ENCODE data around the gene RAB22A.

RAB22A gene

GRCh38 chr20:58378704-58379103, 69.2 kb downstream of the RAB22A start (continued):
- TF ChIP-seq ZNF8 (CRISPR knock-in tag; IDR thresholded peaks at IDR 0.05) (no peak), OSR1 (CRISPR knock-in tag; IDR thresholded peaks at IDR 0.05) (no peak), POU6F1 (CRISPR knock-in tag; IDR thresholded peaks at IDR 0.05; ENCODE audit: borderline replicate concordance, low read depth) (no peak)

GRCh38 chr20:58381627-58382026, 72.1 kb downstream of the RAB22A start:
- ATAC-seq, result no peak
- TF ChIP-seq CSDC2 (CRISPR knock-in tag; IDR thresholded peaks at IDR 0.05), result no peak
- TF ChIP-seq PATZ1 (CRISPR knock-in tag; IDR thresholded peaks at IDR 0.05; ENCODE audit: borderline replicate concordance), result no peak
- TF ChIP-seq SNAI2 (CRISPR knock-in tag; IDR thresholded peaks at IDR 0.05), result no peak

- TF ChIP-seq TOX (CRISPR knock-in tag; IDR thresholded peaks at IDR 0.05; ENCODE audit: borderline replicate concordance) (no peak), CREB5 (CRISPR knock-in tag; IDR thresholded peaks at IDR 0.05; ENCODE audit: low read depth) (no peak), ZFP3 (CRISPR knock-in tag; IDR thresholded peaks at IDR 0.05) (no peak), ZNF565 (CRISPR knock-in tag; conservative IDR thresholded peaks at IDR 0.05; ENCODE audit: low read depth) (no peak), SNAI2 (CRISPR knock-in tag; IDR thresholded peaks at IDR 0.05) (no peak), CSDC2 (CRISPR knock-in tag; IDR thresholded peaks at IDR 0.05) (no peak), POU6F1 (CRISPR knock-in tag; IDR thresholded peaks at IDR 0.05; ENCODE audit: borderline replicate concordance, low read depth) (no peak), OSR1 (CRISPR knock-in tag; IDR thresholded peaks at IDR 0.05) (no peak), GLIS3 (CRISPR knock-in tag; IDR thresholded peaks at IDR 0.05) (no peak), PPARA (CRISPR knock-in tag; IDR thresholded peaks at IDR 0.05; ENCODE audit: borderline replicate concordance) (no peak), ZFP30 (CRISPR knock-in tag; IDR thresholded peaks at IDR 0.05) (no peak), CSRNP3 (CRISPR knock-in tag; IDR thresholded peaks at IDR 0.05) (no peak), RARB (CRISPR knock-in tag; IDR thresholded peaks at IDR 0.05) (no peak)
- ATAC-seq, result no peak
These were observed 72.6 kb downstream of the RAB22A start for GRCh38 chr20:58382096-58382495.

GRCh38 chr20:58384821-58385220, 75.3 kb downstream of the RAB22A start:
- no peak for ATAC-seq
- TF ChIP-seq ZNF8 (CRISPR knock-in tag; IDR thresholded peaks at IDR 0.05), result no peak
- no peak for TF ChIP-seq PATZ1 (CRISPR knock-in tag; IDR thresholded peaks at IDR 0.05; ENCODE audit: borderline replicate concordance)
- TF ChIP-seq ZNF565 (CRISPR knock-in tag; conservative IDR thresholded peaks at IDR 0.05; ENCODE audit: low read depth), result no peak
- no peak for TF ChIP-seq TOX (CRISPR knock-in tag; IDR thresholded peaks at IDR 0.05; ENCODE audit: borderline replicate concordance)
- no peak for TF ChIP-seq ZC3H10 (CRISPR knock-in tag; IDR thresholded peaks at IDR 0.05)
- no peak for TF ChIP-seq OSR1 (CRISPR knock-in tag; IDR thresholded peaks at IDR 0.05)
- no peak for TF ChIP-seq CREB5 (CRISPR knock-in tag; IDR thresholded peaks at IDR 0.05; ENCODE audit: low read depth)
- TF ChIP-seq CSDC2 (CRISPR knock-in tag; IDR thresholded peaks at IDR 0.05), result no peak
- TF ChIP-seq ISL1 (CRISPR knock-in tag; IDR thresholded peaks at IDR 0.05), result no peak
- TF ChIP-seq POU6F1 (CRISPR knock-in tag; IDR thresholded peaks at IDR 0.05; ENCODE audit: borderline replicate concordance, low read depth), result no peak
- TF ChIP-seq ZNF70 (CRISPR knock-in tag; IDR thresholded peaks at IDR 0.05), result no peak
- TF ChIP-seq ZFP3 (CRISPR knock-in tag; IDR thresholded peaks at IDR 0.05), result no peak
- no peak for TF ChIP-seq TCF4 (CRISPR knock-in tag; IDR thresholded peaks at IDR 0.05; ENCODE audit: borderline replicate concordance)
- TF ChIP-seq SNAI2 (CRISPR knock-in tag; IDR thresholded peaks at IDR 0.05), result no peak
- TF ChIP-seq CSRNP3 (CRISPR knock-in tag; IDR thresholded peaks at IDR 0.05), result no peak
- TF ChIP-seq BACH2 (CRISPR knock-in tag; IDR thresholded peaks at IDR 0.05; ENCODE audit: borderline replicate concordance), result no peak

All from SK-N-SH treated with all-trans-retinoic acid at 6 μM for 48 hours (cell line).